Measurements from ENCODE around the gene DCAKD. TPM values are rescaled to one million over a fixed set of nuclear protein-coding genes. Genes with fewer than 3 reads are reported as not detected.

The DCAKD gene
- total RNA-seq, 1 experiment from 2014 or later: 31.9 TPM

DNA sequence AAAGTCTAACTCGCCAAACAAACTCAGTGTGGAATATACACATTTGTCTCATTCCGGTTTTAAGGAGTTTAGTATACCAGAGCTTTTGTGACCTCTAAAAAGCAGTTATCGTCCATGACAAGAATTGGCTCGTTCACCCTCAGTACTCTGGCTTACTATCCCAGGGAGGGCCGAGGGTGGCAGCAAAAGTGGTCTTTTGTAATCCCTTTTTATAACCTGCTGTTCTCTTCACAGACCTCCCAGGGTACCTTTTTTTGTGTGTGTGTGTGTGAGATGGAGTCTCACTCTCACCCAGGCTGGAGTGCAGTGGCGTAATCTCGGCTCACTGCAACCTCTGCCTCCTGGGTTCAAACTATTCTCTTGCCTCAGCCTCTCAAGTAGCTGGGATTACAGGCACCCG is 18.6 kb upstream of the DCAKD start:
- Histone ChIP-seq H3K4me3 (replicated peaks in 1 of 2; ENCODE audit: low read depth in 1 of 2, low read length in 2 of 2) (no peak overlapping the region), H4K20me1 (ENCODE audit: insufficient read depth) (no peaks in the 10 kb centered on the region), H3K27me3 (ENCODE audit: insufficient read depth, low read length) (no peaks in the 10 kb centered on the region), H3K79me2 (ENCODE audit: insufficient read depth, low read length) (peaks cover 92% of the 10 kb centered on the region), H3K4me1 (ENCODE audit: control insufficient read depth in 1 of 2, insufficient read depth in 2 of 2, low read length in 2 of 2) (no peaks in the 10 kb centered on the region; a peak in 1 of 4 replicates), H3K9me3 (ENCODE audit: control insufficient read depth in 1 of 2, insufficient read depth in 1 of 2, low read depth in 1 of 2, low read length in 2 of 2) (no peaks in the 10 kb centered on the region), H2AFZ (ENCODE audit: low read depth, low read length, poor library complexity, severe bottlenecking) (no peak overlapping the region), H3K4me2 (ENCODE audit: low read length) (no peak overlapping the region), H3K36me3 (ENCODE audit: control insufficient read depth in 1 of 2, insufficient read depth in 2 of 2, low read length in 2 of 2) (peaks cover 5 to 31% of the 10 kb centered on the region in 2 experiments; a peak in 2 of 4 replicates), H3K27ac (ENCODE audit: low read depth, low read length) (no peak overlapping the region), H3K9ac (ENCODE audit: low read length) (no peak overlapping the region), H3K9me2 (ENCODE audit: insufficient read depth) (no peaks in the 10 kb centered on the region)
- ChIA-PET RAD21 (ENCODE audit: low non-redundant PET in 1 of 2, low total read pairs in 2 of 2, uncharacterized antibody in 2 of 2, unreplicated experiment in 2 of 2) (interaction anchor here in 1 of 2 experiments (0.7 kb wide), 1 partner anchor 59 kb away, joined by 3 read pairs; no protein-coding TSS in a partner anchor), CTCF (no interaction called here), POLR2A (no interaction called here)
- DNase-seq (ENCODE audit: low read depth, low spot score) (no peak), ATAC-seq (no peak)
- TF ChIP-seq POLR2AphosphoS5 (IDR thresholded peaks at IDR 0.05; ENCODE audit: low read depth, low read length) (no peak), POLR2A (IDR thresholded peaks at IDR 0.05; ENCODE audit: borderline replicate concordance, extremely low read depth, insufficient read depth, insufficient read length) (no peak), TCF7L2 (IDR thresholded peaks at IDR 0.05; ENCODE audit: borderline replicate concordance, extremely low read depth, insufficient read depth, insufficient read length) (no peak), SRF (IDR thresholded peaks at IDR 0.05; ENCODE audit: low read depth) (no peak), CBX3 (IDR thresholded peaks at IDR 0.05; ENCODE audit: low read depth) (no peak), SP1 (IDR thresholded peaks at IDR 0.05; ENCODE audit: low read depth) (no peak), ELF1 (IDR thresholded peaks at IDR 0.05; ENCODE audit: borderline replicate concordance, low read depth) (no peak), EZH2 (IDR thresholded peaks at IDR 0.05) (no peak), EGR1 (IDR thresholded peaks at IDR 0.05; ENCODE audit: low read depth) (no peak), FOSL1 (IDR thresholded peaks at IDR 0.05; ENCODE audit: low read depth) (no peak), CEBPB (IDR thresholded peaks at IDR 0.05; ENCODE audit: low read depth) (no peak), RAD21 (IDR thresholded peaks at IDR 0.05; ENCODE audit: low read depth) (no peak)
- TF ChIP-seq, protein P1, sequence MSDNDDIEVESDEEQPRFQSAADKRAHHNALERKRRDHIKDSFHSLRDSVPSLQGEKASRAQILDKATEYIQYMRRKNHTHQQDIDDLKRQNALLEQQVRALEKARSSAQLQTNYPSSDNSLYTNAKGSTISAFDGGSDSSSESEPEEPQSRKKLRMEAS (IDR thresholded peaks at IDR 0.05): no peak
- intact Hi-C loops (cut with micrococcal nuclease): no loop called here
- no TSS peak for BruUV-seq (replicated peaks)

- CTCF ChIA-PET: no interaction called here
- H3K4me3 ChIP-seq (replicated peaks in 1 of 2; ENCODE audit: low read depth in 1 of 2, low read length in 2 of 2): no peak overlapping the region
- BruUV-seq (replicated peaks): no TSS peak
- no peaks in the 10 kb centered on the region for H3K9me2 ChIP-seq (ENCODE audit: insufficient read depth)
- no peak overlapping the region for H3K4me2 ChIP-seq (ENCODE audit: low read length)
- H3K27ac ChIP-seq (ENCODE audit: low read depth, low read length): no peak overlapping the region
- no peaks in the 10 kb centered on the region for H3K9me3 ChIP-seq (ENCODE audit: control insufficient read depth in 1 of 2, insufficient read depth in 1 of 2, low read depth in 1 of 2, low read length in 2 of 2)
- H3K79me2 ChIP-seq (ENCODE audit: insufficient read depth, low read length): peaks cover 93% of the 10 kb centered on the region
- intact Hi-C loops (cut with micrococcal nuclease): loop anchor here (2.0 kb wide), 1 partner anchor 21 kb away; no protein-coding TSS in a partner anchor
- no peak overlapping the region for H3K9ac ChIP-seq (ENCODE audit: low read length)
- RAD21 ChIA-PET (ENCODE audit: low non-redundant PET in 1 of 2, low total read pairs in 2 of 2, uncharacterized antibody in 2 of 2, unreplicated experiment in 2 of 2): no interaction called here
- H3K36me3 ChIP-seq (ENCODE audit: control insufficient read depth in 1 of 2, insufficient read depth in 2 of 2, low read length in 2 of 2): peaks cover 5 to 23% of the 10 kb centered on the region in 2 experiments; a peak in 2 of 4 replicates
- no peaks in the 10 kb centered on the region for H4K20me1 ChIP-seq (ENCODE audit: insufficient read depth)
- TF ChIP-seq FOSL1 (IDR thresholded peaks at IDR 0.05; ENCODE audit: low read depth) (no peak), SP1 (IDR thresholded peaks at IDR 0.05; ENCODE audit: low read depth) (no peak), TCF7L2 (IDR thresholded peaks at IDR 0.05; ENCODE audit: borderline replicate concordance, extremely low read depth, insufficient read depth, insufficient read length) (no peak), POLR2A (IDR thresholded peaks at IDR 0.05; ENCODE audit: borderline replicate concordance, extremely low read depth, insufficient read depth, insufficient read length) (no peak), SIN3A (IDR thresholded peaks at IDR 0.05; ENCODE audit: low read depth) (no peak), EGR1 (IDR thresholded peaks at IDR 0.05; ENCODE audit: low read depth) (no peak), JUND (IDR thresholded peaks at IDR 0.05) (no peak), CEBPB (IDR thresholded peaks at IDR 0.05; ENCODE audit: low read depth) (no peak), CTCF (IDR thresholded peaks at IDR 0.05 in 2 of 3, conservative IDR thresholded peaks at IDR 0.05 in 1 of 3; ENCODE audit: borderline replicate concordance in 1 of 3, insufficient read depth in 1 of 3, low read depth in 2 of 3, low read length in 2 of 3) (no peak), EZH2phosphoT487 (IDR thresholded peaks at IDR 0.05; ENCODE audit: borderline replicate concordance) (no peak)
- TF ChIP-seq, protein P1 (IDR thresholded peaks at IDR 0.05): no peak
- TF ChIP-seq, protein P2, sequence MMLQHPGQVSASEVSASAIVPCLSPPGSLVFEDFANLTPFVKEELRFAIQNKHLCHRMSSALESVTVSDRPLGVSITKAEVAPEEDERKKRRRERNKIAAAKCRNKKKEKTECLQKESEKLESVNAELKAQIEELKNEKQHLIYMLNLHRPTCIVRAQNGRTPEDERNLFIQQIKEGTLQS (IDR thresholded peaks at IDR 0.05): no peak
- POLR2A ChIA-PET: no interaction called here
- peaks cover under 1 to 2% of the 10 kb centered on the region in 2 experiments for H3K4me1 ChIP-seq (ENCODE audit: control insufficient read depth in 1 of 2, insufficient read depth in 2 of 2, low read length in 2 of 2)
- H2AFZ ChIP-seq (ENCODE audit: low read depth, low read length, poor library complexity, severe bottlenecking): no peak overlapping the region
- DNase-seq (ENCODE audit: low read depth, low spot score) (no peak), ATAC-seq (no peak)
- H3K27me3 ChIP-seq (ENCODE audit: insufficient read depth, low read length): no peaks in the 10 kb centered on the region
These were observed 16.2 kb upstream of the DCAKD start for GRCh38 chr17:45067637-45068036.
